Stimulated activated CD4-positive, alpha-beta T cell treated with anti-CD3 and anti-CD28 coated beads, TNF-alpha, amount 100 ng/mL, for 48 hours (primary cell): ENCODE results near the gene CHST13.

Source experiments
- DNase-seq, 3 donors: peaks; one replicate each; pipeline ENCODE4 v3.0.0-alpha.2; 2020; ENCODE audit warnings: low read depth in 3 of 3

CHST13 gene

DNA sequence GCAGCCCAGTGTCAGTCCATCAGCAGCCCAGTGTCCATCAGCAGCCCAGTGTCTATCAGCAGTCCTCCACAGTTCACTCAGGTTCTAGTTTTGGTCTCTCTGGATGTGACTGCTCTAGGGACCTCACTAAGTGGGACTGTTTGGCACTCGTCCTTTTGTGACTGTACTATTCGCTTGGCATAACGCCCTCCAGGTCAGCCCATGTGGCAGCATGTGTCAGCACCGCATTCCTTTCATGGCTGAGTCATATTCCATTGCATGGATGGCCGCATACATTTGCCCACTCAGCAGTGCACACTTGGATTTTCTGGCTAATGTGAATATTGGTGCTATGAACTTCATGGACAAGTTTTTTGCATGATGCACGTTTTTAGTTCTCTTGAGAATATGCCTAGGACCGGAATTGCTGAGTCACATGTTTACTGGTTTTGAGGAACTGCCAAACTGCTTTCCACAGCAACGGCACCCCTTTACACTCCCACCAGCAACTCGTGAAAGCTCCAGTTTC lies 16.4 kb downstream of the CHST13 start:
- DNase-seq, result no peak

DNA sequence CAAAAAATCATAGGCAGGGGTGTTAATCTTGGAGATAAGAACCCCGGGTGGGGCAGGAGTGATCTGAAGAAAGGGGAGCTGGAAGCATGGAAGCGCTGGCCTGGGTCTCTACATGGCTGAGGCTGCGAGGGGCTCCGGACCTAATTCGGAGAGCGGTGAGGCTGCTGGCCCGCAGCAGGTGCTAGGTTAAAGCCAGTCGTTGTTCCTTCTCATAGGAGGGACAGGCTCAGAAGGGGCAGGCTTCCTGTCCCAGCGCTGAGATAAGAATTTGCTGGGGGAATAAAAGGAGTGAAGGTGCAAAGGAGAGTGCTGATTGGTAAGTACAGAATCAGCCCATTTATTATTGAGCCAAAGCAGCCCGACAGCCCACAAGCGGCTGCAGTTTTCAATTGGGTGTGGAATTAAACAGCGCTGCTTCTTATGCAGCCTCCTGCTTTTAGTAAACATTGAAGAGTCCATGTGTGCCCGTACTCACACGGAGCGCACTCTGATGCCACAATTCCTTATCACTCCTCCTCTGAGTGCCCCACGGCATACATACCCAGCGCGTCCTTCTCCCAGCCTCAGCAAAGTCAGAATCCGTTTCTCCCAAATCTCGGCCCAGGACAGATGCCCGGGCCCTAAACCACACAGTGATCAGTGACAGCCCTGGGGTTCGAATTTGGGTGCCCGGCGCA lies 17.1 kb downstream of the CHST13 start:
- DNase-seq, result no peak

DNA sequence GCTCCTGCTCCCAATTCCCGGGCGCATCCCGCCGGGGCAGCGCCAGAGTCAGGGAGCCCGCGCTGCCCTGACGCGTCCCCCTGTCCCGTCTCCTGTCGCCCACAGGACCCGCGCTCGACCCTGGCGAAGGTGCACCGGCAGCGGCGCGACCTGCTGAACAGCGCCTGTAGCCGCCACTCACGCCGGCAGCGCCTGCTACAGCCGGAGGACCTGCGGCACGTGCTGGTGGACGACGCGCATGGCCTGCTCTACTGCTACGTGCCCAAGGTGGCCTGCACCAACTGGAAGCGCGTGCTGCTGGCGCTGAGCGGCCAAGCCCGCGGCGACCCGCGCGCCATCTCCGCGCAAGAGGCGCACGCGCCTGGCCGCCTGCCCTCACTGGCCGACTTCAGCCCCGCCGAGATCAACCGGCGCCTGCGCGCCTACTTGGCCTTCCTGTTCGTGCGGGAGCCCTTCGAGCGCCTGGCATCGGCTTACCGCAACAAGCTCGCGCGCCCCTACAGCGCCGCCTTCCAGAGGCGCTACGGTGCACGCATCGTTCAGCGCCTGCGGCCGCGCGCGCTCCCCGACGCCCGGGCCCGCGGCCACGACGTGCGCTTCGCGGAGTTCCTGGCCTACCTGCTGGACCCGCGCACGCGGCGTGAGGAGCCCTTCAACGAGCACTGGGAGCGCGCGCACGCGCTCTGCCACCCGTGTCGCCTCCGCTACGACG lies 17.8 kb downstream of the CHST13 start:
- no peak for DNase-seq

DNA sequence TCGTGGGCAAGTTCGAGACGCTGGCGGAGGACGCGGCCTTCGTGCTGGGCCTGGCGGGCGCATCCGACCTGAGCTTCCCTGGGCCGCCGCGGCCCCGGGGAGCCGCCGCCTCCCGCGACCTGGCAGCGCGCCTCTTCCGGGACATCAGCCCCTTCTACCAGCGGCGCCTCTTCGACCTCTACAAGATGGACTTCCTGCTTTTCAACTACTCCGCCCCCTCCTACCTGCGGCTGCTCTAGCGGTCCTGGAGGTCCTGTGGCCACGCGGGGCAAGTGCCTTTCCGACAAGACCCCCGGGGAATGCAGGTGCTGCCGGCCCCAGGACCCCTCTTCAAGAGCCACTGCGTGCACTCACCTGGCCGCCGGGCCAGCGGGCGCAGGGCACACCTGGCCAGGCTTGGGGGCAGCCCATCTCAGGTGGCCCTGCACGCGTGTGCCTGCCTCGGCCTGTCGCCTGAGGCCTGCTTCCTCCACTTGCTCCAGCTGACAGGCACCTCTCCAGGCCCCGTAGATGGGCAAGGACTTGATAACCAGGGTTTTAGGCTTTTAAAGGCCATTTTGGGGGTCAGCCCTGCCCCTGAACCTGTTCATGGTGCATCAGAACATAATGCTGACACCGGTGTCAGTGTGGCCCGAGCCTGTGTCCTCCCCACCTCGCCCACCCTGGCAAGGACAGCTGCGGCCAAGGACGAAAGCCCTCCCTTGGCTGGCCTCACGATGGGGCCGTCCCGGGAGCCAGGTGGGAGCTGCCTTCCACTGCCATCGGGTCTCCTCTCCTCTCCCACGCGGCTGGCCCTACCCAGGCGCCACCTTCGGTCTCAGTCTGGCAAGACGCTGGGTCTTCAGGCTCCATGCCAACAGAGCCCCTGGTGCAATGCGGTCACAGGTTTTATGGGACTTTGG lies 18.6 kb downstream of the CHST13 start:
- no peak for DNase-seq

DNA sequence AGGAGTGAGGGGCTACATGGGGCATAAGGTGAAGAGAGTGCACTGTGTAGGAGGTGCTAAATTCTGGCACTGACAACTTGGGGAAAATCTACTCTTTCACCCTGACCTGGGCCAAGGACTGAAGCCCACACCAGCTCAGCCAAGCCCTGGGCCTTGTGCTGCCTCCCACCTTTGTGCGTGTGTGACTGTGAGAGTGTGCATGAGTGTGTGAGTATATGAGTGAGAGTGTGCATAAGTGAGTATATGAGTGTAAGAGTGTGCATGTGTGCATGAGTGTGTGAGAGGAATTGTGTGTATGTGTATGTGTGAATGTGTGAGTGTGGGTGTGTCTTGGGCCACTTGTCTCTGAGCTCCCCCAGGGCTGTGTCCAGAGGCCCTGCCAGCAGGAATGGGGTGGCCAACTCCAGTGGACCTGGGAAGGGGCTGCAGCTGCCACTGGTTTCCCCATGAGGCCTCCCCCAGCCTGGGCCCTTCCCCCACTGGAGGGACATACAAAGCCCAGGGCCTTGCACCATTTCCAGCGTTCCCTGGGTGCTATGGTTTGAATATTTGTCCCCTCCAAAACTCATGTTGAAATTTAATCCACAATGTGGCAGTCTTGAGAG lies 19.6 kb downstream of the CHST13 start:
- no peak for DNase-seq

DNA sequence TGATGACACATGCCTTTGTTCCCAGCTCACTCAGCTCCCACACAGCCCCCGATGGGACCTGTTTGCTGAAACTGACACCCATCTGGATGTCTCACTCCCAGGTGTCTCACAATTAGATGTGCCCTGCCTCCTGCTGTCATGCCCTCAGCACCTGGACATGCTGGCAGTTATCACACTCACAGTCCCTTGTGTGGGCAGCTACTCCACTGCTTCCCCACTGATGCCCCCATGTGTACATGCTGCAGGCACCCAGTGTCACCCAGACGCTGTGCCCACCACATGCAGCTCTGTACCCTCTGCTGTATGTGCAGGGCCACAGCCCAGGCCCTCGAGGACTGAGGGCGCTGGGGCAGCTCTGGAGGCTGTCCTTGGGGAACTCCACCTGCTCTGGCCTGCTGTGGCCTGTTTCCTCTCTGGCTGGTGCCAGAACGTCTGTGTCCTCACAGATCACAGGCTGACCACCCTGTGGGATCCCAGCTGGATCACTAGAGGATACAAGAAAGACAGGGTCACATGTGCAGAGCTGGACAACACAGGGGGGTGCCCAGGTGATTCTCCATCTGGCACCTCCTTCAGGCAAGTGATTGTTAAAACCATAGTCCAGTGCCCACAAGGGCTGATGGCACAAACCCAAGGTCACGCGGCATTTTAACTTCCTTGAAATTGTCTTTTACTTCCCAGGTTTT lies 20.8 kb downstream of the CHST13 start:
- DNase-seq, result no peak

DNA sequence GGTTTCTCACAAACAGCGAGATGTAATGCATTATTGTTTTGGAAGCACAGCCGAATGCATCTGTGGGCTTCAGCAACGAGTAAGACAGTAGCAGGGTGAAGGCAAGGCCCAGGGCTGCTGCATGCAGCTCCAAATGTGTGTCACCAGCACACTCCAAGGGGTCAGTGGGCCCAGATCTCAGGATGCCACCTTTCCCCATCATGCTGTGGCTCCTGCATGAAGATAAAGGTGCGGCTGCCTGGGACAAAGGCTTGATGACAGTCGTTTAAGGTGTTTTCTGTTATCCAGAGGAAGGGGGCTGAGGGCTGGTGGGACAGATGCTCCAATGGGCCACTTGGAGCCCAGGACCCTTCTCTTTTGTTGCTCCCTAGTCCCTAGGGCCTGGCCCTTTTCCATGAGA lies 21.6 kb downstream of the CHST13 start:
- DNase-seq, result no peak

DNA sequence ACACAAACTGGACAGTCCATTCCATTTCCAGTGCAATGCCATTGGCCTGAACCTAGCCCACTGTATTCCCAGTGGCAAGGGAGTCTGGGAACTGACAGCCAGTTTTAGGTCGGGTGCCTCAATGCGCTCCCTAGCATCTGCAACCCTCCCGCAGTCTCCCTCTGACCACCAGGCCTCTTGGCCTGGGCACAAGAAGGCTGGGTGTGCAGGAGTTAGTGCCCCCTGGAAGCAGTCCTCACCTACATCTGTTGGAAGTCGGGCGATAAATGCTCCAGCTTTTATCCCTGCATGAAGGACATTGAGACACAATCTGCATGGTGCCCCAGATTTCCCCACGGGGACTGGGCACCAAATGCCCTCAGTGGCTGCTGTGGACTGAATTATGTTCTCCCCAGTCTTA lies 22.1 kb downstream of the CHST13 start:
- no peak for DNase-seq

DNA sequence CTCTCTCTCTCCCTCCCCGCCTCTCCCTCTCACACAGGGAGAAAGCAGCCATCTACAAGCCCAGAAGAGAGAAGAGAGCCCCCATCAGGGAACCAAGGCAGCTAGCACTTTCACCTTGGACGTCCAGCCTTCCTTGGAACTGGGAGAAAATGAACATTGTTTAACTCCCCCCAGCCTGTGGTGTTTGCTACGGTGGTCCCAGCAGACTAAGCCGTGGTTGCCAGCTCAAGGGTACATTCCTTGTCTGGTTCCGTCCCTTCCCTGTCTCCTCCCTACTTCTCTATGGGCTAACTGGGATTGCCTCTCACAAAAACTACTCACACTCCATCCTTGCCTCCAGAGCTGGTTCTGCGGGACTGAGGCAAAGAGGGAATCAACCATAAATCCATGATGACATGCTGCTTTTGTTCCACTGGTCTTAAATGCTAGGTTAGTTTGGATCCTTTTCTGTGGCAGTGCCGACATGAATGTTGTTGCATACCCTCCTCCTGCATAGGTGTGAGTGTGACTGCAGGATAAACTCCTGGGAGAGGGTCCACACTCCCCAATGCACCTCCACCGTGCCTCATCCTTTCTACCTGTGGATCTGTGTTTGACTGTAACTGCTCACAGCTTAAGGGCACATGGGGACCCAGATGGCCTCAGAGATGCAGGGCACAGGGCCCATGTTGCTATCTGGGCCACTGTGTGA lies 22.7 kb downstream of the CHST13 start:
- no peak for DNase-seq

DNA sequence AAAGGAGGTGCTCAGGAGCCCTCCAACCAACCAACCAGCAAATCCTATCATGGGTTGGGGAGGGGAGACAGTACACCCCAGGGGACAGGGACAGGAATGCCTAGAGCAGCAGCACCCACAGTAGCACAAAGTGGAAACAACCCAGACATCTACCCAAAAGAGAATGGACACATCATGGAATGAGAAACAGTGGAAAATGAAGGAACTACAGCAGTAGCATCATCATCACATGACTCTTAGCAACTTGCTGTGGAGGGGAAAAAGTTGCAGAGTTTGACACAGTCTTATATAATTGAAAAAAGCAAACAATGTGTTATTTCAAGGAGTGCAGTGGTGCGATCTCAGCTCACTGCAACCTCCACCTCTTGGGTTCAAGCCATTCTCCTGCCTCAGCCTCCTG lies 23.8 kb downstream of the CHST13 start:
- DNase-seq, result no peak

DNA sequence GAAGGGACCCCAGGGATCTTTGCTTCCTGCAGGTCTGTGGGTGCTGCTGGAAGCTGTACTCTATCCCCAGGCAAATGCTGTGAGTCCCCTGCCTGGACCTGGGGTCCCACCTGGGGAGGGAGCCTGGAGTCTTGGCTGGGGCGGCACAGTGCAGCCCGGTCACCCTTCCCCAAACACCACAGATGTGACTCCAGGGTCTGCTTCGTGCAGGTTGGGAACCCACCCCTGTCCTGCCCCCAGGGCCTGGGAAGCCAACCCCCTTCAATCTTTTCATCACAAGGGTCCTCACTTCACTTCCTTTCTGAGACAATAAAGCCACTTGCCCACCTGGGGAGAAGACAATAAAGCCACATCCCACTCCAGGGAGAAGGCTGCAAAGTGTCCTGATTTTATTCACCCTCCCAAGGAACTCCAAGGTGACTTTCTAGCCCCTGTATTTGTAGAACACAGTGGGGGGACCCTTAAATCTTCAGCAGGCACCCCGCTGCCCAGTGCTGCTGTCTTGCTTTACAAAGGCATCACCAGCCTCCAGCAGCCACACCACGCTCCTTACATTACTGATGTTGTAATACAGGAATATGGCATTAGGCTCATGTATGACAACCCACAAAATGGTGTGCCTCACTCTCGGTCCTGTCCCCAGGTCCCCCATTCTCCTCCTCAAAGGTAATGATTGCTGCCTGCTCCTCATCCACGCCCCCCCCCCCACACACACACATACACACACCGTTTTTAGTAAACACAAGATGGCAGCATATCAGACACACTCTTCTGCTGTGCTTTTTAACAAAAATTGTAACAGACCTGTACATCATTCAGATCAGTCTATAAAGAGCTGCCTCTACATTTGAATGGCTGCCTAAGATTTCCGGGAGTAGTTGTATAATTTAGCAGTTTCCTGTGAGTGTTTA lies 24.9 kb downstream of the CHST13 start:
- no peak for DNase-seq

DNA sequence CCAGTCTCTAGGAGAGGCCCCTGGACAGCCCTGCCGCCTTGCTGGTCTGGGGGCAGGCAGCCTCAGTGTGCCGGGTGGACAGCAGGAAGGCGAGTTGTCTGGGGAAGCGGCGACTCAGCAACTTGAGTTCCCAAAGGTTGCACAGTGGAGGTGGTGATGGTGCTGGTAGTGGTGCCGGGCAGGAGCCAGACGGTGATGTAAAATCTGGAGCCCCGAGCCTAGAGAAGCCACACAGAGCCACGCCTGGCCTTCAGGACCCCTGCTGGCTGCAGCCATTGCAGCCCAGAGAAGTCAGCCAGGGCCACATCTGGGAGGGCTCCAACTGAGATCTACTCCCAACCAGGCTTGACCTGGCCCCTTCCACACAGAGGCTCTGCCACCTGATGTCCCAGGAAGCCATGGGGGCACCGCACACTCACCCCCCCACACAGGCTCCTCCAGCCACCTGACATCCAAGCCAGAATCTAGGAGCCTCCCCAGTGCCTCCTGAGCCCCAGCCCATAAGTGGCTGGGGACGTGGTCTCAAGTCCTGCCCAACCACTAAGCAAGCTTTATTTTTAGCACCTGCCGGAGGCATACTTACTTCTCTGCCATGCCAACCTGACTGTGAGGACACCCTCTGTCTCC lies 26.0 kb downstream of the CHST13 start:
- DNase-seq, result no peak

DNA sequence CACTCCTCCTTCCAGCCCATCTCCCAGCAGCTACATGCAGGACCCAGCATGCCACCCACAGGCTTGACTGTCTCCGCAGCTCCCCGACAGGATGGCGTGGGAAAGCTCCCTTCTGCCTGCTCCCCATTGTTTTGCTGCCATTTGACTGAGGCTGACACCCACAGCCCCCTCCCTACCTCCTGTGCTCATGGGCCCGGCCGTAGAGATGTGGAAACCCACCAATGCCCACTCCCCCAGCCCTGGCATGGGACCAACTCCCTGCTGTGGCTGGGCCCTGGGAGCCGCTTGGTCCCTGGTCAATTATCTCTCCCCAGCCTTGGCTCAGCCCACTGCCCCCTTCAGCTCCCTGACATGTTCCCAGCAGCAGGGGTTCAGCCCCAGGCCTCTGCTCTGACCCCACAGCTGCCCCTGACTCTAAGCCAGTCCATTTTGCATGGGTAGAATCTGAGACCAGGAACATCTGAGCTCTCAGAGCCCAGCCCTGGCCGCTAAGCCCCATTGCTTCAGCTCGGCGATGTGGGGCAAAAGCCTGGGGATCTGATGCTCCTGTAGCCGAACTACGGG lies 26.6 kb downstream of the CHST13 start:
- no peak for DNase-seq

DNA sequence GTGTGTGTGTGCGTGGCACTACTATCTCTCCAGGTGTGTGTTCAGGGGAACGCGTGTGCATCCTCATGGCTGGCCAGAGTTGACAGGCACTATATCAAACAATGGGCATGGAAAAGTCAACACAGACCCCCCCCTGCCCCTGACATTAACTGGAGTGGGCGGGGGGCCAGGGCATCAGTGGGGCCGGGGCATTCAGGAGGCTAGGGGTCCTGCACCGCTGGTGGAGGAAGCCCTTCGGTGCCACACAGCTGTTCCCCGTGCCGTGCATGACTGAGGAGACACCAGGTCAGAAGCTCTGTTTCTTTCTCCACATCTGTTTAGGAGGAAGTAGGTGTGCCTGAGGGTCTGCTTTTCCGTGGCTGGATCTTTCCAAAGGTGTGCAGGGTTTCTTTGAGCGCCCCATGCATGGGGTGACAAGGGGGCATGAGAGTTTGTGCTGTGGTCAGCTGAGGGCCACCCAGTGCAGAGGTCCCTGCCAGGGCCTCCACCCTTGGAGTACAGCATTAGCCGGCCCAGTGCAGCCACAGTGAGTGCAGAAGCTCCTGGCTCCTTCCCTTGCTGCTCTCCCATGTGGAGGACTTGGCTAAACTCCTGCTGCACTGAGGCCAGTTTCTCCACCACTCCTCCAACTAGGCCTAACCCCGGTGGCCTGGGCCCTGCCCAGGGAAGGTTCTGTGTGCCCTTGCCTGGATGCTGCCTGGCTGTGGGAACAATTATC lies 27.3 kb downstream of the CHST13 start:
- DNase-seq, result no peak

DNA sequence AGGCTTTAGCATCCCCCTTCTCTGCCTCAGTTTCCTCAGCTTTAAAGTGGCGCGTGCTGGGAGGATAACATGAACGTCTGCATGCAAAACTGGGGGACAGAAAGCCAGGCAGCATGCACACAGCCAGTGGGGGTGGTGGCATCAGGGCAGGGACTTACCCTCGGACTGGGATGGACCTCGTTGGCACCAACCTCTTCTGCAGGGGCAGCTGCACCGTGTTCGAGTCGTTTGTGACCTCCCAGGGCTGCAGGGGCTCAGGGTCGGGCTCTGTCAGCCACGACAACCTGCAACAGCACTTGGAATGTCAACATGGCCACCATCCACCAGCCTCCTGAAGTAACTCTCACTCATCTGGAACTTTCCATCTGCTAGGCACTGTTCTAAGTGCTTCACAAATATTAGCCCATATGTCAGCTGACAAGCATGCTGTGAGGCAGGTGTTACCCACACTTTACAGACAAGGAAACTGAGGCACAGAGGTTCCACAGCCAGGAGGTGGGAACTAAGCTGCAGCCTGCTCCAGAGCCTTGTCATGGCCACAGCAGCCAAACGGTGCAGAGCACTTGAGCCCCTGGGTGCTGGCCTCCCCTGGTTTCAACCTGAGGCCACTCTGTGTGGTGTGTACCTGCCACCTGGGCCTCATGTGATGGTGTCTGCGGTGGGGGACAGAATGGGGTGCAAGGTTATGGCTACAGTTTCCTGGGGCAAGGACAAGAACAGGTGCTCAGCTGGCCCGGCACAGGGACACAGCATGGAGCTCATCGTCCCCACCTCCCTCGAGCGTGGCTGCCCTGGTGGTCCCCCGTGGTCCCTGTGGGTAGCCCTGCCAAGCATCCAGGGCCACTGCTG lies 28.1 kb downstream of the CHST13 start:
- no peak for DNase-seq

DNA sequence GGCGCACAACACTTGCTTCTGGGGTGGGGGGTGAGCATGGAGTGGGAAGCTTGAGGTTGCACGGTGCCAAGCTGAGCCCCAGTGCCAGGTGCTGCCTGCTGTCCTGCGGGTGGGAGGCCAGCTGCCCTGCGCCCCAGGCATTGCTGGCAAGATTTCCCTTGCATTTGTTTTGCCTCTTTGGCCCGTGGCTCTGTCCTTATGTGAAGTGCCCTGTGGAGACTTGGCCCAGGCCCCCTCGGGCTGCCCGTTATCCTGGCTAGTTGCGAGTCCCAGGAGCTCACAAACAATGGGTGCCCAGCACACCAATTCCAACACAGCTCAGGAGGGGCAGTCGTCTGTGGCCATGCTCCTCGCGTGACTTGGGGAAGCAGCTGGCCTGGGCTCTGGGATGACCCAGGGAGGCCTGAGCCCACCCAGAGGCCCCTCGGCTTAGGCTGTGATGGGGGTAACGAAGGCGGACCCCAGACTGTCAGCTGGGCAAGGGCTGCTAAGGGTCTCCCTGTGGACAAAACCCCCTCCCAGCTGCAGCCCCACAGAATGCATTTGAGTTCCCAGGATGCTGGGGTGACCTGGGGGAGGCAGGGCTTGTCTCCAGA lies 28.8 kb downstream of the CHST13 start:
- no peak for DNase-seq
